PFSK-1 (cell line): ENCODE data around the gene NSMCE4A.

Experiments used
- FOXP2 ChIP-seq: optimal IDR thresholded peaks from 2 replicates; pipeline ENCODE3; 2011; ENCODE audit warnings: borderline replicate concordance, control low read depth, inconsistent platforms; ENCODE audit not compliant: insufficient read depth; ENCODE audit errors: extremely low read length, extremely low read depth
- POLR2AphosphoS5 ChIP-seq: IDR thresholded peaks from 2 replicates; pipeline ENCODE4 v1.6.1; 2012; ENCODE audit warnings: low read depth, mild to moderate bottlenecking, control low read depth, low read length, moderate library complexity
- SIN3A ChIP-seq: IDR thresholded peaks from 2 replicates; pipeline ENCODE4 v1.6.1; 2012; ENCODE audit warnings: mild to moderate bottlenecking, low read length, moderate library complexity, borderline replicate concordance; ENCODE audit not compliant: insufficient read depth
- TAF1 ChIP-seq: IDR thresholded peaks from 2 replicates; pipeline ENCODE4 v1.6.1; 2012; ENCODE audit warnings: low read length, control low read depth, borderline replicate concordance; ENCODE audit not compliant: insufficient read depth
- TF ChIP-seq, protein P1 (sequence below), 2 experiments: IDR thresholded peaks; 2 replicates each; pipeline versions ENCODE4 v1.6.1 to v1.8.0; 2011 to 2012; ENCODE audit warnings: low read depth in 2 of 2, low read length in 2 of 2, control low read depth in 1 of 2, inconsistent platforms in 1 of 2, mild to moderate bottlenecking in 1 of 2, moderate library complexity in 1 of 2; ENCODE audit not compliant: insufficient read depth in 1 of 2

NSMCE4A gene

GRCh38 chr10:121947343-121948330 is 27.4 kb downstream of the NSMCE4A start:
- no peak for TF ChIP-seq SIN3A
- no peak for TF ChIP-seq FOXP2
- TF ChIP-seq POLR2AphosphoS5: no peak
- no peak for TF ChIP-seq TAF1
- TF ChIP-seq, protein P1, sequence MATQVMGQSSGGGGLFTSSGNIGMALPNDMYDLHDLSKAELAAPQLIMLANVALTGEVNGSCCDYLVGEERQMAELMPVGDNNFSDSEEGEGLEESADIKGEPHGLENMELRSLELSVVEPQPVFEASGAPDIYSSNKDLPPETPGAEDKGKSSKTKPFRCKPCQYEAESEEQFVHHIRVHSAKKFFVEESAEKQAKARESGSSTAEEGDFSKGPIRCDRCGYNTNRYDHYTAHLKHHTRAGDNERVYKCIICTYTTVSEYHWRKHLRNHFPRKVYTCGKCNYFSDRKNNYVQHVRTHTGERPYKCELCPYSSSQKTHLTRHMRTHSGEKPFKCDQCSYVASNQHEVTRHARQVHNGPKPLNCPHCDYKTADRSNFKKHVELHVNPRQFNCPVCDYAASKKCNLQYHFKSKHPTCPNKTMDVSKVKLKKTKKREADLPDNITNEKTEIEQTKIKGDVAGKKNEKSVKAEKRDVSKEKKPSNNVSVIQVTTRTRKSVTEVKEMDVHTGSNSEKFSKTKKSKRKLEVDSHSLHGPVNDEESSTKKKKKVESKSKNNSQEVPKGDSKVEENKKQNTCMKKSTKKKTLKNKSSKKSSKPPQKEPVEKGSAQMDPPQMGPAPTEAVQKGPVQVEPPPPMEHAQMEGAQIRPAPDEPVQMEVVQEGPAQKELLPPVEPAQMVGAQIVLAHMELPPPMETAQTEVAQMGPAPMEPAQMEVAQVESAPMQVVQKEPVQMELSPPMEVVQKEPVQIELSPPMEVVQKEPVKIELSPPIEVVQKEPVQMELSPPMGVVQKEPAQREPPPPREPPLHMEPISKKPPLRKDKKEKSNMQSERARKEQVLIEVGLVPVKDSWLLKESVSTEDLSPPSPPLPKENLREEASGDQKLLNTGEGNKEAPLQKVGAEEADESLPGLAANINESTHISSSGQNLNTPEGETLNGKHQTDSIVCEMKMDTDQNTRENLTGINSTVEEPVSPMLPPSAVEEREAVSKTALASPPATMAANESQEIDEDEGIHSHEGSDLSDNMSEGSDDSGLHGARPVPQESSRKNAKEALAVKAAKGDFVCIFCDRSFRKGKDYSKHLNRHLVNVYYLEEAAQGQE (IDR thresholded peaks at IDR 0.05; ENCODE audit: insufficient read depth in 1 of 2, low read depth in 2 of 2, low read length in 2 of 2): no peak

DNA sequence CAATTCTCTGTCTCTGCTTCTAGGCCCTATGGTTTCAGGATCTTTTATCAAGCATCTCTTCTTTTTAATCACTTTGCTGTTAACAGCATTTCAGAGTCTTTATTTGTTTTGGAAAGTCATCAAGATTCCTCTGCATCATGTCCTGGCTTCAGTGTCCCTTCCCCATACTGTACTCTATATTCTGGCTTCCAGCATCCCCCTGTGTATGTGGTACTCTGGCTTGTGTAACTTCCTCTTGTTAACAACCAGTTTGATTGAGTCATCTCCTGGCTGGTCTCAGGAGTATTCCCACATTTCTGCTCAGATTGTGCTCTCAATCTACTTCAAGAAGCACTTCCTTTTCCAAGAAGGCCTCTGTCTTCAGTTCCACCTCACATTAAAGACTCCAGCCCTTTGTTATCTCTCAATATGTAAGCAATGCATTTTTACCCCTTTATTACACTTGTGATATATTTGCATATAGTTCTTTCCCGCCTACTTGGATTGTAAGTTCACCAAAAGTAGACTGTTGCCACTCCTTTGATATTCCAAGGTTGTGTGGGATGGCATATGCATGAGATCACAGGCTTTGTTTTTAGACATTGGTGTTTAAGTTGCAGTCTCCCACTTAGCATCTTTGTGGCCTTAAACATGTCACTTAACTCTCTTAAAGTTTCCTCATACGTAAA is 32.1 kb downstream of the NSMCE4A start:
- TF ChIP-seq SIN3A (no peak), TAF1 (no peak), POLR2AphosphoS5 (no peak), FOXP2 (no peak)
- TF ChIP-seq, protein P1 (IDR thresholded peaks at IDR 0.05; ENCODE audit: insufficient read depth in 1 of 2, low read depth in 2 of 2, low read length in 2 of 2): no peak

DNA sequence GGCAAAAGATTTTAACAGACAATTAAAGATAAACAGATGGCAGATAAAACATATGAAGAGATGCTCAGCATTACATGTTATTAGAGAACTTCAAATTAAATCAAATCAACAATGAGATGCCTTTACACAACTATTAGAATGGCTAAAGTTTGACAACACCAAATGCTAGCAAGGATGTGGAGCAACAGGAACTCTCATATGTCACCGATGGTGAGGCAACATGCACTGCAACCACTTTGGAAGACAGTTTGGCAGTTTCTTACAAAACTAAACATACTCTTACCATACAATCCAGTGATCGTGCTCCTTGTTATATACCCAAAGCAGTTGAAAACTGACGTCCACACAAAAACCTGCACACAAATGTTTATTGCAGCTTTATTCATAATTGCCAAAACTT is 33.5 kb downstream of the NSMCE4A start:
- no peak for TF ChIP-seq FOXP2
- no peak for TF ChIP-seq TAF1
- TF ChIP-seq SIN3A: no peak
- TF ChIP-seq, protein P1 (IDR thresholded peaks at IDR 0.05; ENCODE audit: insufficient read depth in 1 of 2, low read depth in 2 of 2, low read length in 2 of 2): no peak
- TF ChIP-seq POLR2AphosphoS5: no peak

DNA sequence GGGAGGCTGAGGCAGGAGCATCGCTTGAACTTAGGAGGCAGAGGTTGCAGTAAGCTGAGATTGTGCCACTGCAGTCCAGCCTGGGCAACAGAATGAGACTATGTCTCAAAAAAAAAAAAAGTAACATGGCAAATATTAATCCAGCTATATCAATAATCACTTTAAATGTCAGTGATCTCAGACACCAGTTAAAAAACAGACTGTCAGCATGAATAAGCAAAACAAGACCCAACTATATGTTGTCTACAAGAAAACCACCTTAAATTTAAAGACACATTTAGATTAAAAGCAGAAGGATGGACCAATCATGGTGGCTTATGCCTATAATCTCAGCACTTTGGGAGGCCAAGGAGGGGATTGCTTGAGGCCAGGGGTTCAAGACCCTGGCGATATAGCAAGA is 38.7 kb downstream of the NSMCE4A start:
- TF ChIP-seq TAF1 (no peak), SIN3A (no peak), FOXP2 (no peak), POLR2AphosphoS5 (no peak)
- TF ChIP-seq, protein P1 (IDR thresholded peaks at IDR 0.05; ENCODE audit: insufficient read depth in 1 of 2, low read depth in 2 of 2, low read length in 2 of 2): no peak
